GM12891 (cell line): ENCODE results near the gene SORCS2.

ENCODE experiments used
- PAX5 ChIP-seq: IDR thresholded peaks from 2 replicates; pipeline ENCODE4 v1.6.1; 2011; ENCODE audit warnings: low read length, moderate library complexity, mild to moderate bottlenecking; ENCODE audit not compliant: insufficient read depth, severe bottlenecking
- POLR2A ChIP-seq: IDR thresholded peaks from 2 replicates; pipeline ENCODE4 v1.6.1; 2011; ENCODE audit warnings: low read depth, low read length, control low read depth
- POLR2AphosphoS5 ChIP-seq: IDR thresholded peaks from 2 replicates; pipeline ENCODE4 v1.6.1; 2011; ENCODE audit warnings: low read depth, low read length, control low read depth
- POU2F2 ChIP-seq: IDR thresholded peaks from 2 replicates; pipeline ENCODE4 v1.6.1; 2011; ENCODE audit warnings: low read depth, mild to moderate bottlenecking, control low read depth, low read length, moderate library complexity
- SPI1 ChIP-seq: IDR thresholded peaks from 2 replicates; pipeline ENCODE4 v1.6.1; 2011; ENCODE audit warnings: low read depth, low read length, control low read depth
- TAF1 ChIP-seq: IDR thresholded peaks from 2 replicates; pipeline ENCODE4 v1.6.1; 2011; ENCODE audit warnings: low read depth, low read length, control low read depth

GRCh38 chr4:7781366-7781765 is 589.0 kb downstream of the SORCS2 start:
- TF ChIP-seq POLR2A (no peak), POLR2AphosphoS5 (no peak), TAF1 (no peak), PAX5 (no peak), SPI1 (no peak), POU2F2 (no peak)
